MCF 10A (cell line): ENCODE data around the gene CCDC158. TPM values are rescaled to one million over a fixed set of nuclear protein-coding genes. Genes with fewer than 3 reads are reported as not detected.
"Not testable (repeated sequence)": the region's sequence is repeated elsewhere in the genome, so short reads cannot be mapped to it uniquely, and the experiment has no call there.

Experiments
- BruUV-seq: library from RNA; stranded (reverse); fragments of 400-500 nt; replicated peaks from 2 replicates; lab custom pipeline; 2021; lab: Mats Ljungman, UMichigan
- CTCF ChIA-PET: fragments of 300-600 bp; sonication (Branson Sonifier 250); formaldehyde crosslinking; extraction: SDS; loops from one replicate; lab custom pipeline; 2021; ENCODE audit warnings: antibody characterized with exemption, inconsistent platforms; lab: Yijun Ruan, JAX
- POLR2A ChIA-PET: fragments of 300-600, 350-650 bp; sonication (Branson Sonifier 250); formaldehyde crosslinking; extraction: SDS; loops from one replicate; lab custom pipeline; 2020; ENCODE audit warnings: antibody characterized with exemption, inconsistent platforms; lab: Yijun Ruan, JAX
- DNase-seq: peaks from one replicate; pipeline ENCODE4 v3.0.0-alpha.2; 2018; ENCODE audit not compliant: unreplicated experiment
- H3K27ac Mint-ChIP-seq: one replicate; pipeline ENCODE4 v1.8.0; 2022; ENCODE audit warnings: mild to moderate bottlenecking, low read depth, mixed read lengths; ENCODE audit not compliant: unreplicated experiment
- H3K27me3 Mint-ChIP-seq: one replicate; pipeline ENCODE4 v1.8.0; 2022; ENCODE audit warnings: mixed read lengths; ENCODE audit not compliant: insufficient read depth, unreplicated experiment
- H3K36me3 Mint-ChIP-seq: one replicate; pipeline ENCODE4 v1.8.0; 2022; ENCODE audit warnings: mild to moderate bottlenecking, moderate library complexity, mixed read lengths; ENCODE audit not compliant: insufficient read depth, unreplicated experiment
- H3K4me1 Mint-ChIP-seq: one replicate; pipeline ENCODE4 v1.8.0; 2022; ENCODE audit warnings: mixed read lengths; ENCODE audit not compliant: insufficient read depth, unreplicated experiment
- H3K4me3 Mint-ChIP-seq: one replicate; pipeline ENCODE4 v1.8.0; 2022; ENCODE audit warnings: mild to moderate bottlenecking, moderate library complexity, mixed read lengths; ENCODE audit not compliant: unreplicated experiment
- H3K9me3 Mint-ChIP-seq: one replicate; pipeline ENCODE4 v1.8.0; 2022; ENCODE audit warnings: mixed read lengths; ENCODE audit not compliant: unreplicated experiment
- intact Hi-C: fragments of 100-400 bp; cut with micrococcal nuclease; formaldehyde crosslinking; loops from 2 replicates; pipeline ENCODE4 v1.14.1; 2022
- total RNA-seq: library from RNA; stranded (reverse); gene quantifications from 2 replicates; pipeline ENCODE4 v1.2.3, GENCODE V29; 2022
- TF ChIP-seq, protein P1 (sequence below): fragments of 200-600 bp; IDR thresholded peaks from one replicate; pipeline ENCODE4 v1.8.0; 2022; ENCODE audit warnings: antibody characterized with exemption, mild to moderate bottlenecking; ENCODE audit not compliant: unreplicated experiment

CCDC158 gene
- total RNA-seq, 1 experiment from 2014 or later = not detected

DNA sequence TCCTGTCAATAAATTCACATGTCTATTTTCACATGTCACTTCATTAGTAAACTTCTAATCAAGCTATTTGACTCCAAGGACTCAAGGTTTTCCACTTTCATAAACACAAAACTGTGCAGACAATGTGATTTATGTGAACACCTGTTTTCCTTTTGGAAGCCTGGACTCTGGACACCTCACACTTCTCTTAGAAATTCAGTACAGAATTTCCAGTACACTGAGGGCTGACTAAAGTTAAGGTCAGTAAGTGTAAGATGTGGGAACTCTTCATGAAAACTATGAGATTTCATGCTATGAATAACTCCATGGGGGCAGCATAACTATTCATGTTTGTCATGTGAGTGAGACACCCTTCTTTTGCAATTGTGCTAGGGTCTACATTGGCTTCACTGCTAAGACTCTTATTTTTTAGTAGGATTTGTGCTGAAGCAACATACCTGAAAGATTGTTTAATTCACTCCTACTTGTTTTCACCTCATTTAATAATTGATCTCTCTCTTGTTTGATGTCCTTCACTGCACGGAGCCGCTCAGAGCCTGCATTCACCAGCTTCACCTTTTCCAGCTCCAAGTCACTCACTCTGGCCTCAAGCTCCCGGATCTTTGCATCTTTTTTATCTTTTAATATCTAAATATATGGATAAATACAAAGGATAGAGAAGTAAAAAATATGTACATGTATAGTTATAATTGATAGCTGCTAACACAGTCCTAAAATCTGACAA, 59.1 kb downstream of the CCDC158 start:
- ChIA-PET POLR2A (interaction anchor here (2.3 kb wide), 1 partner anchor 14 kb away, joined by 7 read pairs; no protein-coding TSS in a partner anchor), CTCF (interaction anchor here (0.6 kb wide), 1 partner anchor 127 kb away, joined by 4 read pairs; no protein-coding TSS in a partner anchor)
- TF ChIP-seq, protein P1, sequence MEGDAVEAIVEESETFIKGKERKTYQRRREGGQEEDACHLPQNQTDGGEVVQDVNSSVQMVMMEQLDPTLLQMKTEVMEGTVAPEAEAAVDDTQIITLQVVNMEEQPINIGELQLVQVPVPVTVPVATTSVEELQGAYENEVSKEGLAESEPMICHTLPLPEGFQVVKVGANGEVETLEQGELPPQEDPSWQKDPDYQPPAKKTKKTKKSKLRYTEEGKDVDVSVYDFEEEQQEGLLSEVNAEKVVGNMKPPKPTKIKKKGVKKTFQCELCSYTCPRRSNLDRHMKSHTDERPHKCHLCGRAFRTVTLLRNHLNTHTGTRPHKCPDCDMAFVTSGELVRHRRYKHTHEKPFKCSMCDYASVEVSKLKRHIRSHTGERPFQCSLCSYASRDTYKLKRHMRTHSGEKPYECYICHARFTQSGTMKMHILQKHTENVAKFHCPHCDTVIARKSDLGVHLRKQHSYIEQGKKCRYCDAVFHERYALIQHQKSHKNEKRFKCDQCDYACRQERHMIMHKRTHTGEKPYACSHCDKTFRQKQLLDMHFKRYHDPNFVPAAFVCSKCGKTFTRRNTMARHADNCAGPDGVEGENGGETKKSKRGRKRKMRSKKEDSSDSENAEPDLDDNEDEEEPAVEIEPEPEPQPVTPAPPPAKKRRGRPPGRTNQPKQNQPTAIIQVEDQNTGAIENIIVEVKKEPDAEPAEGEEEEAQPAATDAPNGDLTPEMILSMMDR = no peak
- Mint-ChIP-seq H3K4me1 (peaks cover 6% of the 10 kb centered on the region), H3K27ac (no peak overlapping the region), H3K27me3 (no peaks in the 10 kb centered on the region), H3K36me3 (no peaks in the 10 kb centered on the region), H3K9me3 (peaks cover 11% of the 10 kb centered on the region), H3K4me3 (no peak overlapping the region)
- intact Hi-C loops = no loop called here
- DNase-seq = no peak
- BruUV-seq = no TSS peak

DNA sequence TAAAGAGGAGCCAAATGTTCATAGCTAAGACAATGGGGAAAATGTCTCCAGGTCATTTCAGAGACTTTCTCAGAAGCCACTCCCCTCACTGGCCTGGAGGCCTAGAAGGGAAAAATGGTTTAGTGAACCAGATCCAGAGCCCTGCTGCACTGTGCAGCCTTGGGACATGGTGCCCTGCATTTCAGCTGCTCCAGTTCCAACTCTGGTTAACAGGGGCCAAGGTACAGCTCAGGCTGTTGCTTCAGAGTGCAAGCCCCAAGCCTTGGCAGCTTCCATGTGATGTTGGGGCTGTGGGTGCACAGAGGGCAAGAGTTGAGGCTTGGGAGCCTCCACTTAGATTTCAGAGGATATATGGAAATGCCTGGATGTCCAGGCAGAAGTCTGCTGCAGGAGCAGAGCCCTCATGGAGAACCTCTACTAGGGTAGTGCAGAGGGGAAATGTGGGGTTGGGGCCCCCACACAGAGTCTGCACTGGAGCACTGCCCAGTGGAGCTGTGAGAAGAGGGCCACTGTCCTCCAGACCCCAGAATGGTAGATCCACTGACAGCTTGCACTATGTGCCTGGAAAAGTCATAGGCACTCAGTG, 61.0 kb downstream of the CCDC158 start:
- BruUV-seq, H3K4me3 Mint-ChIP-seq, H3K27ac Mint-ChIP-seq, DNase-seq, POLR2A ChIA-PET, H3K27me3 Mint-ChIP-seq, CTCF ChIA-PET, intact Hi-C loops, H3K36me3 Mint-ChIP-seq, H3K4me1 Mint-ChIP-seq: not testable (repeated sequence)
- peaks cover 11% of the 10 kb centered on the region for H3K9me3 Mint-ChIP-seq

DNA sequence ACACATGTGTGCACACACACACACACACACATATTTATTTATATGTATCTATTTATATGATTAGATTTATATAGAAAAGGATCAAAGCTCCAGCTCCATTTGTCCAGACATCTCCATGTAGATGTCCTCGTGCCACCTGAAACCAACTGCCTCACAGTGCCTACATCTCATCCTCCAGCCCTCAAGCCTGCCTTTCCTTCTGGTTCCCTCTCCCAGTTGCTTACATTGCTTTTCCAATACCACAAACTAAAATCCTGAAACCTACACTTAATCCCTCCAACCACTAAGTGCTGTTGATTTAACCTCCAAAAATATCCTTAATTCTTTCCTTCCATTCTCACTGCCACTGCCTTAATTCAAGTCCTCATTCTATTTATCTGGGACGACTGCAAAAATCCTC, 63.0 kb downstream of the CCDC158 start:
- TF ChIP-seq, protein P1 = no peak
- H3K4me1 Mint-ChIP-seq = peaks cover 6% of the 10 kb centered on the region
- H3K27me3 Mint-ChIP-seq = no peaks in the 10 kb centered on the region
- ChIA-PET CTCF (no interaction called here), POLR2A (no interaction called here)
- intact Hi-C loops = no loop called here
- no TSS peak for BruUV-seq
- H3K9me3 Mint-ChIP-seq = peaks cover 11% of the 10 kb centered on the region
- DNase-seq = no peak
- H3K27ac Mint-ChIP-seq = no peak overlapping the region
- H3K4me3 Mint-ChIP-seq = no peak overlapping the region
- H3K36me3 Mint-ChIP-seq = no peaks in the 10 kb centered on the region

DNA sequence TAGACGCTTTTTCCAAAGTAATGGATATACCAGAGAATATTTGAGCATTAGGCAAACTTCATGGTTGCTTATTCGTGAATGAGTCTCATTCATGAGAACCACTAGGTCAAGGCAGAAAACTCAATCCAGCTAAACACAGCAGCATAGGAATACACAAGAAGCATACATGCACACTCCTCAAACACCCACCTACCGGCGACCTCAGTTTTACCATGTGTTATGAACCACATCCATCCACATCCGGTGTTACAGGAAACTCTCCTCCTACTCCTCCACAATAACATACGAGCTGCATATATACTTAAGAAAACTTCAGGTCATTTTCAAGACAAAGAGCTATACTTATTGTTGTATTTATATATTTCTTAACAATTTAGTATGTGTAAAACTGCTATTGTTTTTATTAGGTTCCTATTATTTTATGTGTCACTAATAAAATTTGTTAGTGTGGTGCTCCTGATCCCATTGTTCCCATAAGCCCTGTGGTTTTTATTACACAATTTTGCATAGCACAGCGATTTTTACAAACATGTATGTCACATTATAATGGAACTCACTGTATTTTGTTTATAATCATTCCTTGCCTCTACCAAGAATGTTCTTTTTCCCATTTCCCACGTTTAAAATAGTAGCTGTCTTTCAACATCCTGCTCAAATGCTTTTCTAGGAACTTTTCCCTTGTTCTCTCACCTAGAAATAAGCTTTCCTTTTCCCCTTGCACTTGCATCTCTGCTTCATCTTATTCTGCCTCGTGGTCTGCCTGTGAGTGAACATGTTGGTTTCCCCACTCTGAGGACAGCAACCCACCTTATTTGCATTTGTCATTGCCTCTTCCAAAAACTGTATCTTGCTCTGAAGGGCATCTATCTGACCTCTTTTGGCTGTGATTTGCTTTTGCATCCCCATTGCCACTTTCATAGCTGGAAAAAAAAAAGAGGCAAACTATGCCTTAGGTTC, 66.1 kb downstream of the CCDC158 start:
- no peak overlapping the region for H3K4me3 Mint-ChIP-seq
- no peak overlapping the region for H3K27ac Mint-ChIP-seq
- peaks cover 6% of the 10 kb centered on the region for H3K4me1 Mint-ChIP-seq
- TF ChIP-seq, protein P1 = no peak
- BruUV-seq = no TSS peak
- intact Hi-C loops = no loop called here
- H3K36me3 Mint-ChIP-seq = no peaks in the 10 kb centered on the region
- DNase-seq = no peak
- peaks cover 11% of the 10 kb centered on the region for H3K9me3 Mint-ChIP-seq
- no peaks in the 10 kb centered on the region for H3K27me3 Mint-ChIP-seq
- POLR2A ChIA-PET = interaction anchor here (0.6 to 2.2 kb wide), 5 partner anchors 8 to 42 kb away, joined by 3 to 7 read pairs (median 3); no protein-coding TSS in a partner anchor
- CTCF ChIA-PET = interaction anchor here (0.7 kb wide), 1 partner anchor 631 kb away, joined by 4 read pairs; no protein-coding TSS in a partner anchor
